GM12878 (cell line): Measurements from ENCODE around the gene HSPB1. TPM values are rescaled to one million over a fixed set of nuclear protein-coding genes. Genes with fewer than 3 reads are reported as not detected.

Experiments used
- ATF2 ChIP-seq: IDR thresholded peaks from 2 replicates; pipeline ENCODE4 v1.6.1; 2012; ENCODE audit warnings: low read length, inconsistent platforms
- CHD2 ChIP-seq: IDR thresholded peaks from 2 replicates; pipeline ENCODE4 v1.6.1; 2011; ENCODE audit warnings: low read depth, low read length, improper control_type of control experiment, borderline replicate concordance
- HDGF ChIP-seq: fragments of 450-650 bp; IDR thresholded peaks from 2 replicates; pipeline ENCODE4 v1.6.1; 2016; ENCODE audit warnings: antibody characterized with exemption
- MXI1 ChIP-seq: fragments of 150-350 bp; IDR thresholded peaks from 2 replicates; pipeline ENCODE4 v1.6.1; 2011; ENCODE audit warnings: low read depth, mild to moderate bottlenecking, inconsistent platforms, low read length, improper control_type of control experiment
- NFYB ChIP-seq: IDR thresholded peaks from 2 replicates; pipeline ENCODE4 v1.6.1; 2011; ENCODE audit warnings: low read depth, mild to moderate bottlenecking, low read length, improper control_type of control experiment, moderate library complexity; ENCODE audit not compliant: insufficient read depth
- PAX8 ChIP-seq: fragments of 450-650 bp; IDR thresholded peaks from 2 replicates; pipeline ENCODE4 v1.6.1; 2017; ENCODE audit warnings: mild to moderate bottlenecking, moderate library complexity
- USF1 ChIP-seq: IDR thresholded peaks from 2 replicates; pipeline ENCODE4 v1.6.1; 2011; ENCODE audit warnings: borderline replicate concordance, low read depth, mild to moderate bottlenecking, moderate library complexity, mixed read lengths, low read length; ENCODE audit not compliant: insufficient read depth; ENCODE audit errors: extremely low read length
- ZSCAN29 ChIP-seq: fragments of 450-650 bp; IDR thresholded peaks from 2 replicates; pipeline ENCODE4 v1.6.1; 2017; ENCODE audit warnings: mild to moderate bottlenecking, moderate library complexity
- polyA plus RNA-seq, 11 experiments: library from polyadenylated mRNA; depleted of rRNA in 4 of 11; unstranded in 6 of 11; stranded (reverse) in 5 of 11; fragments of >200 nt; fragmentation: Nextera tagmentation in 4 of 11; fragmentation: Illumina TruSeq in 1 of 11; extraction: Ambion mirVana in 4 of 11; extraction: Trizol in 1 of 11; gene quantifications; 1 replicate in 1 of 11; 2 replicates in 10 of 11; pipeline versions ENCODE4 v1.2.1 to v1.2.3, GENCODE V29; 2011 to 2016; ENCODE audit warnings: inconsistent platforms in 2 of 11, missing spikeins in 2 of 11, low read depth in 1 of 11
- total RNA-seq, 4 experiments: library from RNA; depleted of rRNA in 3 of 4; stranded (reverse); fragments of >200 nt in 3 of 4; fragmentation: Illumina TruSeq in 1 of 4; extraction: Trizol in 1 of 4; gene quantifications; 2 replicates each; pipeline versions ENCODE4 v1.2.1 to v1.2.3, GENCODE V29; 2013 to 2021
- TF ChIP-seq, protein P1 (sequence below): fragments of 450-650 bp; IDR thresholded peaks from 2 replicates; pipeline ENCODE4 v1.6.1; 2017; ENCODE audit warnings: mild to moderate bottlenecking

Gene HSPB1
- total and polyA plus RNA-seq, 10 of the 15 experiments (the other 5 are each of a cell fraction or from before 2014, with no cell fraction given): 13.7 to 297 (median 62.0) TPM

DNA sequence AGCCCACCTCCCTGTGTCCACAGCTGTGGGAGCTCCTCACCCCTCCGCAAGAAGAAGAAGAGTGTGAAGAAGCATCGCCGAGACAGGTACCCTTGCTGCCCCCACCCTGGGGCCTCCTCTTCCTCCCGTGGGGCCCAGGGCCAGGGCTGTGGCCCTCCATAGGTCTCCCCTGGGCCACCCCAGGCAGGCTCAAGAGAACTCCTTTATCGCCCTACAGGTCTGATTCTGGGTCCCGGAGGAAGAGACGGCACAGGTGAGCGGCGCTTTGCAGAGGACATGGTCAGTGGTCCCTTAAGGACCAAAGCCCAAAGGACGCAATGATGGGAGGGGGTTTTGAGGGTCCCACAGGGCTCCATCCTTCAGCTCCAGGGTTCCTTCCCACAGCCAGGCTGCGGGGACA lies 41.1 kb upstream of the HSPB1 start (continued):
- TF ChIP-seq HDGF: no peak
- no peak for TF ChIP-seq PAX8
- TF ChIP-seq CHD2: no peak
- no peak for TF ChIP-seq MXI1
- no peak for TF ChIP-seq NFYB
- no peak for TF ChIP-seq ATF2
- TF ChIP-seq USF1: no peak
- TF ChIP-seq ZSCAN29: no peak
- TF ChIP-seq, protein P1, sequence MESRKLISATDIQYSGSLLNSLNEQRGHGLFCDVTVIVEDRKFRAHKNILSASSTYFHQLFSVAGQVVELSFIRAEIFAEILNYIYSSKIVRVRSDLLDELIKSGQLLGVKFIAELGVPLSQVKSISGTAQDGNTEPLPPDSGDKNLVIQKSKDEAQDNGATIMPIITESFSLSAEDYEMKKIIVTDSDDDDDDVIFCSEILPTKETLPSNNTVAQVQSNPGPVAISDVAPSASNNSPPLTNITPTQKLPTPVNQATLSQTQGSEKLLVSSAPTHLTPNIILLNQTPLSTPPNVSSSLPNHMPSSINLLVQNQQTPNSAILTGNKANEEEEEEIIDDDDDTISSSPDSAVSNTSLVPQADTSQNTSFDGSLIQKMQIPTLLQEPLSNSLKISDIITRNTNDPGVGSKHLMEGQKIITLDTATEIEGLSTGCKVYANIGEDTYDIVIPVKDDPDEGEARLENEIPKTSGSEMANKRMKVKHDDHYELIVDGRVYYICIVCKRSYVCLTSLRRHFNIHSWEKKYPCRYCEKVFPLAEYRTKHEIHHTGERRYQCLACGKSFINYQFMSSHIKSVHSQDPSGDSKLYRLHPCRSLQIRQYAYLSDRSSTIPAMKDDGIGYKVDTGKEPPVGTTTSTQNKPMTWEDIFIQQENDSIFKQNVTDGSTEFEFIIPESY: no peak
